Keratinocyte (primary cell): ENCODE data around the gene PTK6.

Experiments
- CTCF ChIP-seq, 3 experiments: IDR thresholded peaks in 1 of 3; conservative IDR thresholded peaks in 1 of 3; optimal IDR thresholded peaks in 1 of 3; 2 replicates in 2 of 3; 3 replicates in 1 of 3; pipeline versions ENCODE3 to v1.5.1; 2011; ENCODE audit warnings: low read length in 3 of 3, mild to moderate bottlenecking in 3 of 3, moderate library complexity in 2 of 3, control low read depth in 1 of 3, inconsistent platforms in 1 of 3; ENCODE audit not compliant: insufficient read depth in 2 of 3; ENCODE audit errors: extremely low read depth in 1 of 3
- EZH2 ChIP-seq: IDR thresholded peaks from one replicate; pipeline ENCODE4 v1.6.1; 2012; ENCODE audit warnings: inconsistent platforms, mild to moderate bottlenecking, low read length, moderate library complexity

GRCh38 chr20:63494084-63494419 is 43.1 kb downstream of the PTK6 start:
- no peak for TF ChIP-seq CTCF (optimal IDR thresholded peaks at IDR 0.05 in 1 of 3, IDR thresholded peaks at IDR 0.05 in 1 of 3, conservative IDR thresholded peaks at IDR 0.05 in 1 of 3; ENCODE audit: extremely low read depth in 1 of 3, insufficient read depth in 2 of 3, low read length in 3 of 3)
- TF ChIP-seq EZH2: no peak
